Occipital lobe (tissue), 2 donors: ENCODE measurements around the gene PPP2R3C. TPM values are rescaled to one million over a fixed set of nuclear protein-coding genes. Genes with fewer than 3 reads are reported as not detected.
A peak's percentile ranks its signal among the peaks of the same experiment; 100 is the strongest.
"Not testable (repeated sequence)": the region's sequence is repeated elsewhere in the genome, so short reads cannot be mapped to it uniquely, and the experiment has no call there.

Source experiments
- DNase-seq: peaks from one replicate; lab custom pipeline; 2025; lab: John Stamatoyannopoulos, UW
- total RNA-seq: library from RNA; depleted of rRNA; stranded (reverse); fragments of >200 nt; gene quantifications from one replicate; pipeline ENCODE4 v1.2.3, GENCODE V29; 2014

The PPP2R3C gene
- total RNA-seq, 1 donor from 2014 or later: 64.7 TPM

- not testable (repeated sequence) for DNase-seq
These were observed 60.5 kb downstream of the PPP2R3C start for GRCh38 chr14:35061113-35061791.

GRCh38 chr14:35052637-35053036 lies 69.2 kb downstream of the PPP2R3C start:
- no peak for DNase-seq

DNA sequence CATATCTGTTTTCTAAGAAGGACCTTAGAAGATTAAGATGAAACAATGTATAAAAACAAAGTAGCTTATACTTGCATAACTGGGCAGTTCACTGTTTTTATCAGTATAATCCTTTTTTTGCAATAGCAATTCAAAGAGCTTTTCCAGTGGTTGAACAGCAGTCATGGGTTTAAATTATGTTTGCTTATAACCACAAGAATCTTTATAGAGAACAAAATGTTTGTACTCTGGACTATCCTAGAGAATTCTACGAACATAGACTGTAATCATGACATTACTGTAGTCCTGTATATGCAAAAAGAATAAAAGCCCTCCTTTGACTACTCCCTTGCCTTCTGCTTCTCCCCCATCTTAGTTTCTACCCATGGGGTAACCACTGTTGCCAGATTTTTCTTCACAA lies 70.0 kb downstream of the PPP2R3C start:
- no peak for DNase-seq

DNA sequence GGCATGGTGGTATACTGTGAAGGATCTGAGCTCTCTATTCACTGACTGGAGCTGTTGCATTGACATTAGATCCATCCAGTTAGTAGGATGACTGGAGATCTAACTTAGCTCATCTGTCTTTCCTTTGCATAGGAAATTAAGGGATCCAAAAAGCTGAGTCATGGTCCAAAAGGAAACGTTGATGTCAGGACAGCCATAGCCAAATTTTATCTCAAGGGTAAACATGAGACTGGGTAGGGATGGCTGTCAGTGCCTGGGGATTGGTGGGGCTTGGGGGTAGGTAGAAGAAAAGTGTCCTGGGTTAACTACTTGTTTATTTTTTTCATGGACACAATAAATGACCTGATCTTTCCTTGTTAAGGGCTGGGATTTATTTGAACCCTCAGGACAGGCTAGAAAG lies 71.1 kb downstream of the PPP2R3C start:
- DNase-seq: no peak

GRCh38 chr14:35047976-35048513 lies 73.7 kb downstream of the PPP2R3C start:
- no peak for DNase-seq

- DNase-seq: peak; percentile 51
These were observed 74.8 kb downstream of the PPP2R3C start for GRCh38 chr14:35046751-35047536.

- DNase-seq: peak; percentile 97
These were observed 75.6 kb downstream of the PPP2R3C start, which contains the start of gene FAM177A1 for GRCh38 chr14:35046048-35046750. Gene FAM177A1 (plus strand): TSS chr14:35046272. CDS start chr14:35046464, 192 bp downstream.

DNA sequence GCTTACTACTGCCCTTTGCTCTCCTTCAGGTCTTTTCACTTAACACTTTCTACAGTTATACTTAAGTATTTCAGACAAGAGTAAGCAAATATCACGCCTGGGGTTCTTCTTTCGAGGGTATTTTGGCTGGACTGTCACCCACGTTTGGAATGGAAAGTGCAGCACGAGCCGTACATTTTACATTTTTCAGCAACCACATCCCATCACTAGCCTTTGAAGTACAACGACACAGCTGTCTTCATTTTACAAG lies 76.1 kb downstream of the PPP2R3C start:
- DNase-seq: no peak

GRCh38 chr14:35044939-35045797 lies 76.6 kb downstream of the PPP2R3C start:
- DNase-seq: no peak

DNA sequence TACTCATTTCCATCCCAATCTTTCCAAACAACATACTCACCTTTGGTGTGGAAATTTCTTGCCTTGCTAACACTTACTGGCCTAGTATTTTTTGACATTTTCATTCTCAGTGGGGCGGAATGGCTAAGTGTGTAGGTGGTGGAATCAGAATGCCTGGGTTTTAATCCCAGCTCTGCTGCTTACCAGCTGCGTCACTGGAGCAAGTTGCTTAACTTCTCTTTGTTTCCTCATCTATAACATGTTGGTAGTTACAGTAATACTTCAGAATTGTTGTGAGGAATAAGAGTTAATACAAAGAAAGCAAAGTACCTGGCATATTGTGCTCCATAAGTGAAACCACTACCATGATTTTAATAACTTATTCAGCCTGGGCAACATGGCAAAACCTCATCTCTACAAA lies 78.7 kb downstream of the PPP2R3C start:
- no peak for DNase-seq

GRCh38 chr14:35042632-35043031 lies 79.2 kb downstream of the PPP2R3C start:
- DNase-seq: no peak

DNA sequence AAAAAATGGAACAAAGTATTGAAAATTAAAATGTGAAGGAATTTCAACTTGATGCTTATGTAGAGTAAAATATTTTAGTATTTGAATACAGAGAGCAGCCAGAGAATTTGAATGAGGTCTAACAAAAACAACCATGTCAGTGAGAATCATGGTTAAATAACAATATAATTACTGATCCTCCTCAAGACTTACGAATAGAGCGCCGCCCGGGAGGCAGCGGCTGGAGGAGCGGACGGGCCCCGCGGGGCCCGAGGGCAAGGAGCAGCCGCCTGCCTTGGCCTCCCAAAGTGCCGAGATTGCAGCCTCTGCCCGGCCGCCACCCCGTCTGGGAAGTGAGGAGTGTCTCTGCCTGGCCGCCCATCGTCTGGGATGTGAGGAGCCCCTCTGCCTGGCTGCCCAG lies 83.5 kb downstream of the PPP2R3C start:
- DNase-seq: not testable (repeated sequence)

Other genes with a start within 250 kb of the PPP2R3C start
- 27.3 TPM for gene BAZ1A, start 246.6 kb downstream of the PPP2R3C start, total RNA-seq
- gene SRP54, start 139.0 kb downstream of the PPP2R3C start, total RNA-seq: 60.8 TPM
- gene FAM177A1, start 75.7 kb downstream of the PPP2R3C start, total RNA-seq: 54.0 TPM
- 21.7 TPM for gene PRORP, start 562 bp upstream of the PPP2R3C start, total RNA-seq
- 175 TPM for gene PSMA6, start 170.4 kb upstream of the PPP2R3C start, total RNA-seq